ENCODE measurements around the gene HSP90AB1.

The HSP90AB1 gene

DNA sequence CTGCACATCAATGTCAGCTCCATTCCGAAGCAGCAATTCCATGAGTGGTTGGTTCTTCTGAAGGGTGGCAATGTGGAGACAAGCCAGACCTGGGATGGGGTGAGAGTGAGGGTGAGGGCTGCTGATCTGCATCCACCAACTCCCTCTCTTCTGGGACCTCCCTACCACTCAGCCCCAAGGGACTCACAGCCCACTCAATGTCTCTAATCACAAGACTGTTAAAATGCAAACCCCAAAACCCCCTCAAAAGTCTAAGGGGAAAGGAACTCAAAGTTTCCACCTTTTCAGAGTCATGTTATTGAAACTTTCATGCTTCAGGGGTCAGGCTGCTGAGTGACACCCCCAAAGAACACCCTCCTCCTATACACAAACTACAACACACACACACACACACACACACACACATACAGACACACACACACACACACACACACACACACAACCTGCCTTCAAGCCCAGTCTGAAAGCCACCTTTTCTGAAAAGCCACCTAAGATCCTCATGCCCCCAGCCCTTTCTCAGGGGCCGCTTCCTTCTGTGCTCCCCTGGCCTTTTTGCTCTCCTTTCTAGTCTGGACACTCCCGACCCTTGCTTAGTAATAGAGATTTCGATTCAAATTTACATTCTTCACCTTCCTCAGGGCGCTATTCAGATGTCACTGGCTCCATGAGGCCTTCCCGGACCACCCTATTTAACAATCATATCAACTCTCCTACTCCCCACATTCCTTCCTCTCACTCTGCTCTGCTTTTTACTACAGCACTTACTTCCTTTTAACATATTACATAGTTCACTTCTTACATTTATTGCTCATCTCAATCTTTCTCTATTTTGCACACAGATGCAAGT is 13.8 kb downstream of the HSP90AB1 start:
- TF ChIP-seq, protein P1, sequence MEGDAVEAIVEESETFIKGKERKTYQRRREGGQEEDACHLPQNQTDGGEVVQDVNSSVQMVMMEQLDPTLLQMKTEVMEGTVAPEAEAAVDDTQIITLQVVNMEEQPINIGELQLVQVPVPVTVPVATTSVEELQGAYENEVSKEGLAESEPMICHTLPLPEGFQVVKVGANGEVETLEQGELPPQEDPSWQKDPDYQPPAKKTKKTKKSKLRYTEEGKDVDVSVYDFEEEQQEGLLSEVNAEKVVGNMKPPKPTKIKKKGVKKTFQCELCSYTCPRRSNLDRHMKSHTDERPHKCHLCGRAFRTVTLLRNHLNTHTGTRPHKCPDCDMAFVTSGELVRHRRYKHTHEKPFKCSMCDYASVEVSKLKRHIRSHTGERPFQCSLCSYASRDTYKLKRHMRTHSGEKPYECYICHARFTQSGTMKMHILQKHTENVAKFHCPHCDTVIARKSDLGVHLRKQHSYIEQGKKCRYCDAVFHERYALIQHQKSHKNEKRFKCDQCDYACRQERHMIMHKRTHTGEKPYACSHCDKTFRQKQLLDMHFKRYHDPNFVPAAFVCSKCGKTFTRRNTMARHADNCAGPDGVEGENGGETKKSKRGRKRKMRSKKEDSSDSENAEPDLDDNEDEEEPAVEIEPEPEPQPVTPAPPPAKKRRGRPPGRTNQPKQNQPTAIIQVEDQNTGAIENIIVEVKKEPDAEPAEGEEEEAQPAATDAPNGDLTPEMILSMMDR (IDR thresholded peaks at IDR 0.05; ENCODE audit: insufficient read depth, low read depth, low read length, missing control alignments) = no peak
- no peak overlapping the region for H3K4me3 ChIP-seq (ENCODE audit: low read length)
- no peak for DNase-seq (ENCODE audit: low read depth)

DNA sequence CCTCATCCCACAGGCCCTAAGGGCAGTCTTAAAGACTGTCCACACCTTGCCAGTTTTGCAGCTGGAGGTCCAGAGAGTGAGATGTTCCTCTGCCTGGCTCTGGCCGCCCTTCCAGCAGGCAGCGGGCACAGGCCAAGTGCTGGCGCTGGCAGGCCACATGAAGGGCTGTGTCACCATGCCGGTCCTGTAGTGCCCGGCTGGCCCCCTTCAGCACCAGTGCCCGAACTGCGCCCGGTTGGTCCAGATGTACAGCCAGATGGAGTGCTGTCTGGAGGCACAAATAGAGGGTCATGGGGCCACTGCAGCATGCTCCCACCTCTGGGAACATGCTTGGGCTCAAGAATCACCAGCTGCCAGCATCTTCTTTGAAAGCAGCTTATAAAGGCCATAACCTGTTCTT is 14.7 kb downstream of the HSP90AB1 start:
- TF ChIP-seq, protein P1 (IDR thresholded peaks at IDR 0.05; ENCODE audit: insufficient read depth, low read depth, low read length, missing control alignments) = no peak
- no peak overlapping the region for H3K4me3 ChIP-seq (ENCODE audit: low read length)
- DNase-seq (ENCODE audit: low read depth) = no peak

DNA sequence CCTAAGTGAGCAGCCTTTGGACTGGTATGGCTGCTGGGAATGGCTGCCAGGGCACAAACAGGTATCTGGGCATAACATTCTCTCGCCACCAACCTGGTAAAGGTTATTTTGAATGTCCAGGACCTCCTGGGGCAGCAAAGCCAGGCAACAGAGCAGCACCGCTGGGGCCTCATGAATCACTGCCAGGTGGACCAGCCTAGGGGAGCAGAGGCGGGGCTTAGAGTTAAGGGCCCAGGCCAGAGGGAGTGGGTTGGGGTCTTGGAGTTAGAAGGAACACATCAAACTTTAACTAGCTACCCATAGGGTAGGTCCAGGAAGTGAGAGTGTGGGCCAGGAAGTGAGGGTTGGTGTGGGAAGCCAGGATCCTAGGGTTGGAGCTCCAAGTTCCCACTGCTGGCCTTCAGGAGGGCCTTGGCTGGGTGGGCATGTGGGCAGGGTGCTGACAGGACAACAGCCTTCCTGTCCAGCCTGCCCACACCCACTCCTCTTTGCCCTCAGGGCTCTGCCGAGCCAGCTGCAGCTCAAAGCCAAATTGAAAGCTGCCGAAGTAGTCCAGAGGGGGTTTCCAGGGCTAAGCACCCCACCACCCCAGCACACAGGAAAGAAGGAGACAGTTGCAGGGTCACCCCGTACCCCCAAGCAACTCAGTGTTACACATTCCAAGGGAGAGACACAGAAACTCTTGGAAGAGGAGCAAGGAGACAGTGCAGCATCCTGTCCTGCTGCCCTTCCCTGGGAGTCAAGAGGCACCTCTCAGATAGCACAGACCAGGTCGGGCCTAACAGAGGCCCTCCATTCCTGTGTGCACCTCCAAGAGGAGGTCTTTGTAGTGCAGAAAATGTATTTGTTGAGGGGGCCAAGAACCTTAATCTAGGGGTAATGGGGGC is 15.8 kb downstream of the HSP90AB1 start:
- DNase-seq (ENCODE audit: low read depth) = no peak
- H3K4me3 ChIP-seq (ENCODE audit: low read length) = no peak overlapping the region
- TF ChIP-seq, protein P1 (IDR thresholded peaks at IDR 0.05; ENCODE audit: insufficient read depth, low read depth, low read length, missing control alignments) = no peak

DNA sequence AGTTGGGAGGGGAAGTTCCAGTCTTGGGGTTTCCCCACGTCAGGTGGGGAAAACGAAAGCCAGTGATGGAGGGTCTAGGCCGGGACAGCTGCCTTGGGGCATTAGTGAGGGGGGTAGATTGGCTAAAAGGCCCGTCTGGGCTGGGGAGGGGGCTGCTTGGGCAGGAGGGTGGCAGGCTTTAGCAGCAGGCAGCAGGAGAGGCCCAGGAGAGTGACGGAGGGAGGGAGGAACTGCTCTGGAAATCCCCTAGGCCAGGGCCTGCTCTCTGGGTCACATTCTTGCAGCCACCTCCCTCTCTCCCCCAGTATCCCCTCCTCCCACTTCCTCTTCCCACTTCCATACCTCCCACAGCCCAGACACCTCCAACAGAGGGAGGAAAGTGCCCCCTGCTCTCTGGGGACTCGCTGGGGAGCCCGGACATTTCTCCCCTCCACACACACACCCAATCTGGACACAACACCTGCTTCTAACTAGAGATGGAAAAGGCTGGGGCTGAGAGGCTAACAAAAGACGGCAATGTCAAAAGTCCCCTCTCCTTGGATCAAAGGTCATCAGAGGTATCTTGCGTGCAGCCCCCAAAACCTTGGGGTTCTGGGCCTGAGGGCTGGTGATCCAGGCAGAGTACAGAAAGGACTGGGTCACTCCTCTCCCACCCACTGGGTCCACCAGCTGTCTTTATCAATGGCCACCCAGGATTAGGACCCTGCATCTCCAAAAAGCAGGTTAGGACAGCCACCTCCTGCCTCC is 16.6 kb downstream of the HSP90AB1 start:
- peak; percentile 44 for DNase-seq (ENCODE audit: low read depth)
- TF ChIP-seq, protein P1 (IDR thresholded peaks at IDR 0.05; ENCODE audit: insufficient read depth, low read depth, low read length, missing control alignments) = no peak
- H3K4me3 ChIP-seq (ENCODE audit: low read length) = peak overlapping the region; percentile 74

DNA sequence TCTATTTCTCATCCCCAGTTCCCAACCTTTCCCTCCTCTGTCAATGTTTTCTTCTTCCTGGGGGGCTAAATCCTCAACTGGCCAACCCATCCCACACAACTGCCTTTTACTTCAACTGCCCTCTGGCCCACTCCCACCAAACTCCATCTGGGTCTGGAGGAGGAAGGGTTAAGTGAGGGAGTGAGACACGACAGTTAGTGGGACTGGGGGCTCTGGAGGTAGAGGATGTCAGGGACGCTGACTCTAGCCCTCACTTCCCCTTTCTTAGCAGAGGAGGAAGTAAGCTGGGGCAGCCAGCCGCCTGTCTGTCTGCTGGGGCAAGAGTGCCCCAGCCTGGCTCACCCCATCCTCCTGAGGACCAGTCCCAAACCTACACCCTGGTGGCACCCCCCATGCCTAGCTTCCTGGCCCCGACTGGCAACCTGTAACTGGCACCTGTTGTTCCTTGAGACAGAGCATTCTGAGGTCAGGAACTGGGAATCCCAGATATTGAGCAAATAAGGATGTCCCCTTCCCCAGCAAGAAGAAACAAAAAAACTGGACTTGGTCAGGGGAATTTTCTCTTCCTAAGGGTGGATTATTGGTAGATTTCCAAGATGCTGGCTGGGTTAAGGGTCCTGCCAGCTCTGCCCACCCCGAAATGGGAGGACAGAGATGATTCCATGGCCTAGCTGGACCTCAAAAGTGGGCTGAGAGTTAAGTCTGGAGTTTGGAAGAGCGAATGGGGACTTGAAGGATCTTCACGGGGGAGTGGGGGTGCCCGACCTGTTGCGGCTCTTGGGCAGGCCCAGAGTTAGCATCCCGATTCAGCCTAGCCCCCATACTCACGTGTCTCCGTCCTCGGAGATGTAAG is 17.5 kb downstream of the HSP90AB1 start:
- peak overlapping the region; percentile 74 for H3K4me3 ChIP-seq (ENCODE audit: low read length)
- TF ChIP-seq, protein P1 (IDR thresholded peaks at IDR 0.05; ENCODE audit: insufficient read depth, low read depth, low read length, missing control alignments) = no peak
- no peak for DNase-seq (ENCODE audit: low read depth)
